GM19025 (cell line): ENCODE results near the gene CIAPIN1.
"Not testable (repeated sequence)": the region's sequence is repeated elsewhere in the genome, so short reads cannot be mapped to it uniquely, and the experiment has no call there.

Experiments
- ATAC-seq: cut with Tn5 transposase; IDR thresholded peaks from one replicate; pipeline ENCODE4 v1.9.1; 2021; ENCODE audit warnings: mild to moderate bottlenecking, low read depth, moderate library complexity; ENCODE audit not compliant: unreplicated experiment

Gene CIAPIN1

GRCh38 chr16:57446531-57447185 is 527 bp downstream of the CIAPIN1 start:
- peak; percentile 22 for ATAC-seq

- ATAC-seq: no peak
These were observed 1.7 kb downstream of the CIAPIN1 start for GRCh38 chr16:57445510-57445909.

DNA sequence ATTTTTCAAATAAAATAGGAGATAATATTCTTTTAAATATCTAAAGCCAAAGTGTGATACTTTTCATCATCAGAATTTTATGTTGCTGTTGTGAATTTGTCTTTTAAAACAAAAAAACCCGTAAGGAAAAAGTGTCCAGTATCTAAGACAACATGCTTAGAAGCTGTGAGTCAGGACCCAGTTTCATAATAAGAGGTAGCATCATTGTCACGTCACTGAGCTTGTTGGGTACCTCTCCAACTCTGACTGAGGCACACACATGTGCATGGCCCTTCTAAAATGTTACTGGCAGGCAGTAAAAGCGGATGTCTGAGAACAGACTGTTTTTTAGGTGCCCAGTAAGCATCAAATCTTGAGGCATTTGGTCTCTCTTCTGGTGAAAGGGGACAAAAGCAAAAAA is 2.5 kb downstream of the CIAPIN1 start:
- no peak for ATAC-seq

DNA sequence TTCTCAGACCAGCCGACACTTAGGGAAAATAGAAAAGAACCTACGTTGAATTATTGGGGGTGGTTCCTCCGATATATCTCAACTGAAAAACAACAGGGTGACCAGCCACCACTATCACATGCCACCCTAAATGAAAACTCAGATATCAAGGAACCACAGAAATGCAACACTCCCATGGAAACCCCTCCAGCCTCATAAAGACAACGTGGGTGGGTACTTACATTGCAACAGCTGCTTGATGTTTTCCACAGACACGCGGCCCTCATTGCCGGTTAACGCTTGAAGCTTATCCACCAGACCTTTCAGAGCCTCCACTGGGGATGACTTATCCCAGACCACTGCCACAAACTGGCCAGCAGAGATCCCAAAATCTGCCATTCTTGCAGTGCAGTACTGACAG is 6.6 kb downstream of the CIAPIN1 start:
- ATAC-seq: not testable (repeated sequence)

DNA sequence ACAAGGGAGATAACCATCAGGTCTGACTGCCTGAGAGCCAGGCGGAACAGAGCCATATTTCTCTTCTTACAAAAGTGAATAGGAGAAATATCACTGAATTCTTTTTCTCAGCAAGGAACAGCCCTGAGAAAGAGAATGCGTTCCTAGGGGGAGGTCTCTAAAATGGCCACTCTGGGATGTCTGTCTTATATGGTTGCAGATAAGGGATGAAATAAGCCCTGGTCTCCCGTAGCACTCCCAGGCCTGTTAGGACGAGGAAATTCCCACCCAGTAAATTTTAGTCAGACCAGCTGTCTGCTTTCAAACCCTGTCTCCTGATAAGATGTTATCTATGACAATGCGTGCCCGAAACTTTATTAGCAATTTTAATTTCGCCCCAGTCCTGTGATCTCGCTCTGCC is 7.2 kb downstream of the CIAPIN1 start:
- not testable (repeated sequence) for ATAC-seq

DNA sequence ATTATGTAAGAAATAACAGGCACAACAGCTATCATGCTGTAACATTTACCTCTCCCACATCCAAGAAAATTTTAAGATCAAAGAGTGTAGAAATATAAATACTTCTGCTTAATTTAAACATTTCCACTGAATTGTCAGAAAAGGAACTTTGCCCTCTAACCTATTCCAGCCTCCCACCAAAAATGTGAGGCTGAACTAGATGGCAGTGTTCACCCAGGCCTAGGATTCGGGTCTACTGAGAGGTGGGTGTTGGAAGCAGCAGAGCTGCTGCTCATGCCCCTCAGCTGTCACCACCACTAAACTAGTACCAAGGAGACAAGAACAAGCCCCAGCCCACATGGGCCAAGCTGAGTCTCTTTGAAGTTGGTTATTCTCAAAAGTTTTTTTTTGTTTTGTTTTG is 11.3 kb downstream of the CIAPIN1 start:
- ATAC-seq: no peak

- no peak for ATAC-seq
These were observed 13.2 kb downstream of the CIAPIN1 start for GRCh38 chr16:57434003-57434402.

GRCh38 chr16:57432989-57433388 is 14.2 kb downstream of the CIAPIN1 start:
- no peak for ATAC-seq

GRCh38 chr16:57432505-57432904 is 14.7 kb downstream of the CIAPIN1 start:
- no peak for ATAC-seq

DNA sequence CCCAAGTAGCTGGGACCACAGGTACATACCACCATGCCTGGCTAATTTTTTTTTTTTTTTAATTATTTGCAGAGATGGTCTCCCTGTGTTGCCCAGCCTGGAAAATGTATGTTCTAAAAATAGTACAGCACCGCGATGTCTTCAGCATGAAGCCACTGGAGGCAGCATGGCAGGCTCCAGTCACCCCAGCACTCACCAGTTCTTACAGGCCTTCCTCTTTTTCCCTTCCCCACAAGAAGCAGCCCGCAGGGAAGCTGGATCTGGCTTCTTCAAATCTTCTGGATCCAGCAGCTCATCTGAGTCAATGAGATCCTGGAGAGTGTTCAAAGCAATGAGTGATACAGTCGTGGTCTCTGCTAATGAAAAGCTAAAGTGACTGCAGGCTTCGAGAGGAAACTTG is 16.2 kb downstream of the CIAPIN1 start:
- no peak for ATAC-seq

- ATAC-seq: no peak
These were observed 19.4 kb downstream of the CIAPIN1 start for GRCh38 chr16:57427824-57428223.

GRCh38 chr16:57427307-57427706 is 19.9 kb downstream of the CIAPIN1 start:
- ATAC-seq: no peak

DNA sequence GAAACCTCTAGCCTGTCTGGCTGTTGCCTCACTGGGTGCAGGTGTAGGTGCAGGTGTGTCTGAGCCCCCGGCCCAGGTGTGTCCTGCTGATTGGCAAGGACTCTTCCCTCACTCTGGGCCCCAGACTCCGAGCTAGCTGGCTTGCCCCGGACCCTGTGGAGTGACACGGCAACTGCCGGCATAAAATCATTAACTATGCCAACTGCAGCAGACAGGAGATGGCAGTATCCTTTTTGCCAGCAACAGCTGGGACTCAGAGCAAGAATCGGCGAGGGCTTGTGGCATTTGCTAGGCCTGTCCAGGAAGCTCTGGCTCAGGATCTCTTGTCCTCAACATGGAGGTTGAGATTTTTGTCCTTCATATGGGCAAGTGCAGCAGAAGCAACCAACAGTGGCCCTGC is 20.8 kb downstream of the CIAPIN1 start:
- ATAC-seq: no peak

GRCh38 chr16:57424583-57424982 is 22.6 kb downstream of the CIAPIN1 start:
- no peak for ATAC-seq

GRCh38 chr16:57423152-57423551 is 24.0 kb downstream of the CIAPIN1 start:
- ATAC-seq: no peak

DNA sequence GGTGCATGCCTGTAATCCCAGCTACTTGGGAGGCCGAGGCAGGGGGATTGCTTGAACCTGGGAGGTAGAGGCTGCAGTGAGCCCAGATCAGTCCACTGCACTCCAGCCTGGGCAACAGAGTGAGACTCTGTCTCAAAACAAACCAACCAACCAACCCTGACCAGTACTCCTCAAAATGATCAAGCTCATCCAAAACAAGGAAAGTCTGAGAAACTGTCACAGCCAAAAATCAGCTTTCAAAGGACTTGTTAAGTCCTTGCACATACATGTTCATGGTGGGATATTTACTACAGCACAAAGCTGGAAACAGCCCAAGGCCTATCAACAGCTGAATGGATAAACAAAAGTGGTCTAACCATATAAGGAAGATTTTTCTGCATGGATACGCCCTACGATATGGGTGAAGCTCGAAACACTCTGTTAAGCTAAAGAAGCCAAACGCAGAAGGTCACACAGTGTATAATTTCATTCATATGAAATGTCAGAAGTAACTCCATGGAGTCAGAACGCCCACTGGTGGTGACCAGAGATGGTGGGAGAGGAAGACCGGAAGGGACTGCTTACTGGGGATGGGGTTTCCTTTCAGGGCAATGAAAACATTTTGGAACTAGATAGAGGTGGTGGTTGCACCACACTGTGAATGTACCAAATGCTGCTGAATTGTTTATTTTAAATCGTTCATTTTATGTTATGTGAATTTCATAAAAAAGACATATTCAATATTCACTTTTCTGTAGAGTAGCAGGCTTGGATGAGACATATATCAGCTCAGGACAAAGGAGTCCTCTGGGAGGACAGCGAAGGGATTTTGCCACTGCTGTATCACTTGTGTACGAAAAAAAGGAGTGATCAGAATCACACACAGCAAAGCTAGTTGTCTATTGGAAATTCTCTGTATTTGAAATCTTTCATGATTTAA is 24.9 kb downstream of the CIAPIN1 start:
- ATAC-seq: no peak

GRCh38 chr16:57419506-57419905 is 27.7 kb downstream of the CIAPIN1 start:
- no peak for ATAC-seq

GRCh38 chr16:57416084-57416483 is 31.1 kb downstream of the CIAPIN1 start:
- ATAC-seq: no peak

DNA sequence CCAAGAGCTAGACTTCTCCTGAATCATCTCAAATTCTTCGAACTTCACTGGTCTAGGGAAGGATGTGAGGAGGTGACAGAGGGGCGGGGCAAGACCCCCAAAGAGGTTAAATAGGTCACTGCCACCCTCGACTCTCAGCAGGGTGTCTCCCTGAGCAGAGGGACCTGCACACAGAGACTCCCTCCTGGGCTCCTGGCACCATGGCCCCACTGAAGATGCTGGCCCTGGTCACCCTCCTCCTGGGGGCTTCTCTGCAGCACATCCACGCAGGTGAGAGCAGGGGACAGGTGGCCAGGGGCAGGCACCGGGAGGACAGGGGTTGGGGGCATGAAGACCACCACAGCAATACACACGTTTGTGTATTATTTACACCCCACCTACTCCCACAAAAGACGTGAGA is 33.5 kb downstream of the CIAPIN1 start:
- ATAC-seq: no peak

DNA sequence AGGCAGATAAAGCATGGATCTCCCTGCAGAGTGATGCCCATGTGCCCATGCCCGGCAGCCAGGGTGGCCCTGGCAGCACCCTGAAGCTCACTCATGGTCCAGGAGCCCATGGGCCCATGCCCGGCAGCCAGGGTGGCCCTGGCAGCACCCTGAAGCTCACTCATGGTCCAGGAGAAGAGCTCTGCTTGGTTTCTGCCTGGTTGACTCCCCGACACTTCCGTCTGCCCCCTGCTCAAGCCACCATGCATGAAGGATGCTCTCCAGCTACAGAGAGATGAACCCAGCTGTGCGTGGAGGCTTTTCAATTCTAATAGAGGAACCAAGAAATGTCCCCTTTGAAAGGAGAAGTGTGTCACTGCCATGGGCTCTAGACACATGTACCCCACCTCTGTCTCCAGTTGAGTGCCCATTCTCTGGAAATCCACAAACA is 33.9 kb downstream of the CIAPIN1 start:
- no peak for ATAC-seq

DNA sequence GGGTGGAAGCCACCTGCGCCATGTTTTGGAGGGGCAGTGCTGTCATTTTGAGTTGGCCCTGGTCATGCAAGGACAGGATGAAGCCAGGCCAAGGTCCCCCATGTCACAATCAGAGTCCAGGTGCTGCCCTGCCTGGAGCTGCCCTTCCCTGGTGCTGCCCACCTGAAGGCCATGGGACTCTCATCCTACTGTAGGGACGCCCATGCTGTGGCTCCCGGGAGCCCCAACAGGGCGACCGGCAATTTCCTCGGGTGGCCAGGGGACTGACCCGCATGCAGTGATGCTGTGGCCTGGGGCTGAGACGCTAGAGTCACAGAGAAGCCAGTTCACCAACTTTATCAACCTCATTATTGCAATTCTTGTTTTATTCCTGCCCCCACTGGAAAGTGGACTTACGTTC is 34.6 kb downstream of the CIAPIN1 start:
- ATAC-seq: no peak
